ENCODE results near the gene PLPPR3. TPM values are rescaled to one million over a fixed set of nuclear protein-coding genes. Genes with fewer than 3 reads are reported as not detected.
"Not testable (repeated sequence)": the region's sequence is repeated elsewhere in the genome, so short reads cannot be mapped to it uniquely, and the experiment has no call there.

PLPPR3 gene
- polyA plus RNA-seq, 1 donor from 2014 or later = 239 TPM

GRCh38 chr19:850221-850978 lies 28.6 kb upstream of the PLPPR3 start:
- no peaks in the 10 kb centered on the region for H3K9me2 ChIP-seq (ENCODE audit: insufficient read depth, low read length)
- no peaks in the 10 kb centered on the region for H3K79me2 ChIP-seq (replicated peaks; ENCODE audit: insufficient read depth, low read length)
- H3K4me3 ChIP-seq (ENCODE audit: low read length) = no peak overlapping the region
- no peak overlapping the region for H3K27ac ChIP-seq (ENCODE audit: low read length)
- H2AFZ ChIP-seq (ENCODE audit: low read depth, low read length) = no peak overlapping the region
- H3K9me3 ChIP-seq (ENCODE audit: low read length) = no peaks in the 10 kb centered on the region
- H4K20me1 ChIP-seq (ENCODE audit: insufficient read depth) = no peaks in the 10 kb centered on the region
- no peak overlapping the region for H3K9ac ChIP-seq (ENCODE audit: low read length)
- no peak for TF ChIP-seq RAD21 (conservative IDR thresholded peaks at IDR 0.05)
- no peak for TF ChIP-seq EP300 (conservative IDR thresholded peaks at IDR 0.05; ENCODE audit: poor library complexity, severe bottlenecking)
- TF ChIP-seq, protein P1, sequence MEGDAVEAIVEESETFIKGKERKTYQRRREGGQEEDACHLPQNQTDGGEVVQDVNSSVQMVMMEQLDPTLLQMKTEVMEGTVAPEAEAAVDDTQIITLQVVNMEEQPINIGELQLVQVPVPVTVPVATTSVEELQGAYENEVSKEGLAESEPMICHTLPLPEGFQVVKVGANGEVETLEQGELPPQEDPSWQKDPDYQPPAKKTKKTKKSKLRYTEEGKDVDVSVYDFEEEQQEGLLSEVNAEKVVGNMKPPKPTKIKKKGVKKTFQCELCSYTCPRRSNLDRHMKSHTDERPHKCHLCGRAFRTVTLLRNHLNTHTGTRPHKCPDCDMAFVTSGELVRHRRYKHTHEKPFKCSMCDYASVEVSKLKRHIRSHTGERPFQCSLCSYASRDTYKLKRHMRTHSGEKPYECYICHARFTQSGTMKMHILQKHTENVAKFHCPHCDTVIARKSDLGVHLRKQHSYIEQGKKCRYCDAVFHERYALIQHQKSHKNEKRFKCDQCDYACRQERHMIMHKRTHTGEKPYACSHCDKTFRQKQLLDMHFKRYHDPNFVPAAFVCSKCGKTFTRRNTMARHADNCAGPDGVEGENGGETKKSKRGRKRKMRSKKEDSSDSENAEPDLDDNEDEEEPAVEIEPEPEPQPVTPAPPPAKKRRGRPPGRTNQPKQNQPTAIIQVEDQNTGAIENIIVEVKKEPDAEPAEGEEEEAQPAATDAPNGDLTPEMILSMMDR (IDR thresholded peaks at IDR 0.05; ENCODE audit: poor library complexity, severe bottlenecking) = no peak
- TF ChIP-seq EZH2 (IDR thresholded peaks at IDR 0.05; ENCODE audit: borderline replicate concordance, insufficient read depth, low read length, poor library complexity, severe bottlenecking) = no peak
- no peak for TF ChIP-seq TAF1 (IDR thresholded peaks at IDR 0.05; ENCODE audit: low read depth)
- no peak for TF ChIP-seq SMC3 (conservative IDR thresholded peaks at IDR 0.05; ENCODE audit: poor library complexity)
- TF ChIP-seq, protein P2, sequence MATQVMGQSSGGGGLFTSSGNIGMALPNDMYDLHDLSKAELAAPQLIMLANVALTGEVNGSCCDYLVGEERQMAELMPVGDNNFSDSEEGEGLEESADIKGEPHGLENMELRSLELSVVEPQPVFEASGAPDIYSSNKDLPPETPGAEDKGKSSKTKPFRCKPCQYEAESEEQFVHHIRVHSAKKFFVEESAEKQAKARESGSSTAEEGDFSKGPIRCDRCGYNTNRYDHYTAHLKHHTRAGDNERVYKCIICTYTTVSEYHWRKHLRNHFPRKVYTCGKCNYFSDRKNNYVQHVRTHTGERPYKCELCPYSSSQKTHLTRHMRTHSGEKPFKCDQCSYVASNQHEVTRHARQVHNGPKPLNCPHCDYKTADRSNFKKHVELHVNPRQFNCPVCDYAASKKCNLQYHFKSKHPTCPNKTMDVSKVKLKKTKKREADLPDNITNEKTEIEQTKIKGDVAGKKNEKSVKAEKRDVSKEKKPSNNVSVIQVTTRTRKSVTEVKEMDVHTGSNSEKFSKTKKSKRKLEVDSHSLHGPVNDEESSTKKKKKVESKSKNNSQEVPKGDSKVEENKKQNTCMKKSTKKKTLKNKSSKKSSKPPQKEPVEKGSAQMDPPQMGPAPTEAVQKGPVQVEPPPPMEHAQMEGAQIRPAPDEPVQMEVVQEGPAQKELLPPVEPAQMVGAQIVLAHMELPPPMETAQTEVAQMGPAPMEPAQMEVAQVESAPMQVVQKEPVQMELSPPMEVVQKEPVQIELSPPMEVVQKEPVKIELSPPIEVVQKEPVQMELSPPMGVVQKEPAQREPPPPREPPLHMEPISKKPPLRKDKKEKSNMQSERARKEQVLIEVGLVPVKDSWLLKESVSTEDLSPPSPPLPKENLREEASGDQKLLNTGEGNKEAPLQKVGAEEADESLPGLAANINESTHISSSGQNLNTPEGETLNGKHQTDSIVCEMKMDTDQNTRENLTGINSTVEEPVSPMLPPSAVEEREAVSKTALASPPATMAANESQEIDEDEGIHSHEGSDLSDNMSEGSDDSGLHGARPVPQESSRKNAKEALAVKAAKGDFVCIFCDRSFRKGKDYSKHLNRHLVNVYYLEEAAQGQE (IDR thresholded peaks at IDR 0.05; ENCODE audit: borderline replicate concordance) = no peak
- TF ChIP-seq MXI1 (conservative IDR thresholded peaks at IDR 0.05; ENCODE audit: poor library complexity, severe bottlenecking) = no peak
- TF ChIP-seq POLR2AphosphoS5 (IDR thresholded peaks at IDR 0.05) = no peak
- no peaks in the 10 kb centered on the region for H3F3A ChIP-seq (ENCODE audit: insufficient read depth, low read length, poor library complexity, severe bottlenecking)
- H3K36me3 ChIP-seq (ENCODE audit: insufficient read depth, low read length) = no peaks in the 10 kb centered on the region
- H3K27me3 ChIP-seq (ENCODE audit: insufficient read depth, low read depth, low read length) = no peaks in the 10 kb centered on the region
- no peak overlapping the region for H3K4me2 ChIP-seq (ENCODE audit: low read length)

- H3K4me2 ChIP-seq (ENCODE audit: low read length); H3K27ac ChIP-seq (ENCODE audit: low read length); H3K9me3 ChIP-seq (ENCODE audit: low read length); H3K27me3 ChIP-seq (ENCODE audit: insufficient read depth, low read depth, low read length); H3K4me3 ChIP-seq (ENCODE audit: low read length); H2AFZ ChIP-seq (ENCODE audit: low read depth, low read length); H3K79me2 ChIP-seq (replicated peaks; ENCODE audit: insufficient read depth, low read length); H4K20me1 ChIP-seq (ENCODE audit: insufficient read depth); H3F3A ChIP-seq (ENCODE audit: insufficient read depth, low read length, poor library complexity, severe bottlenecking); H3K36me3 ChIP-seq (ENCODE audit: insufficient read depth, low read length); H3K9me2 ChIP-seq (ENCODE audit: insufficient read depth, low read length); H3K9ac ChIP-seq (ENCODE audit: low read length): not testable (repeated sequence)
These were observed 27.4 kb upstream of the PLPPR3 start for GRCh38 chr19:849195-849594.
